GM12874 (cell line): ENCODE data around the gene LARGE2.

Source experiments
- TF ChIP-seq, protein P1 (sequence below): IDR thresholded peaks from 2 replicates; pipeline ENCODE4 v1.5.1; 2011; ENCODE audit warnings: low read depth, mild to moderate bottlenecking, control low read depth, low read length, moderate library complexity; ENCODE audit not compliant: insufficient read depth

The LARGE2 gene

DNA sequence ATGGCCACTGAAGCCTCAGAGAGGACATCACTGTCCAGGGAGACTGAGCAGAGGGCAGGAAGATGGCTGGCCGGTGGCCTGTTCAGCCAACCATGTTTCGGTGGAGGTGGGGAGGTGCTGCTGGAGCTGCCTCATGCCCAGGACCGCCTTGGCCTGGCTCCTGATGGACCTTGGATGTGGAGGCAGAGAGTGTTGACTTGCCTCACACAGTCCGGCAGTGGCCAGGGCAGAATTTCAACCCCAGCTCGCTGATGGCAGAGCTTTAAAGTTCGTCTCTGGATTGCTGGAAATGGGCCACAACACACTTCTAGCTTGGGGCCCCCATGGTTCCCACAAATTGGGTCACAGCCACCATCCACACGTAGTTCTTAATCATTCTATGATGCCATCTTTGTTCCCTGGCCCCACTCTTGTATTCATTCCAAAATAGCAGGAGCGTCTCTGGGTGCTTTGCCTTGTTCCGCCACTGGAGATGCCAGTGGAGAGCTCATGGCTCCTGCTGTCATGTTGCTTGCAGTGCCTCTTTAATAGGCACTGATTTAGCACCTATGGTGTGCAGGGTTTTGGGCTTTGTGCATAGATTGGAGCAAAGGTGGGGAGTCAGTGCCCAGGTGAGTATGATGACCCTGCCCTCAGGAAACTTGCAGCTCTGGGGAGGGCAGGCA is 31.4 kb upstream of the LARGE2 start:
- TF ChIP-seq, protein P1, sequence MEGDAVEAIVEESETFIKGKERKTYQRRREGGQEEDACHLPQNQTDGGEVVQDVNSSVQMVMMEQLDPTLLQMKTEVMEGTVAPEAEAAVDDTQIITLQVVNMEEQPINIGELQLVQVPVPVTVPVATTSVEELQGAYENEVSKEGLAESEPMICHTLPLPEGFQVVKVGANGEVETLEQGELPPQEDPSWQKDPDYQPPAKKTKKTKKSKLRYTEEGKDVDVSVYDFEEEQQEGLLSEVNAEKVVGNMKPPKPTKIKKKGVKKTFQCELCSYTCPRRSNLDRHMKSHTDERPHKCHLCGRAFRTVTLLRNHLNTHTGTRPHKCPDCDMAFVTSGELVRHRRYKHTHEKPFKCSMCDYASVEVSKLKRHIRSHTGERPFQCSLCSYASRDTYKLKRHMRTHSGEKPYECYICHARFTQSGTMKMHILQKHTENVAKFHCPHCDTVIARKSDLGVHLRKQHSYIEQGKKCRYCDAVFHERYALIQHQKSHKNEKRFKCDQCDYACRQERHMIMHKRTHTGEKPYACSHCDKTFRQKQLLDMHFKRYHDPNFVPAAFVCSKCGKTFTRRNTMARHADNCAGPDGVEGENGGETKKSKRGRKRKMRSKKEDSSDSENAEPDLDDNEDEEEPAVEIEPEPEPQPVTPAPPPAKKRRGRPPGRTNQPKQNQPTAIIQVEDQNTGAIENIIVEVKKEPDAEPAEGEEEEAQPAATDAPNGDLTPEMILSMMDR = no peak

DNA sequence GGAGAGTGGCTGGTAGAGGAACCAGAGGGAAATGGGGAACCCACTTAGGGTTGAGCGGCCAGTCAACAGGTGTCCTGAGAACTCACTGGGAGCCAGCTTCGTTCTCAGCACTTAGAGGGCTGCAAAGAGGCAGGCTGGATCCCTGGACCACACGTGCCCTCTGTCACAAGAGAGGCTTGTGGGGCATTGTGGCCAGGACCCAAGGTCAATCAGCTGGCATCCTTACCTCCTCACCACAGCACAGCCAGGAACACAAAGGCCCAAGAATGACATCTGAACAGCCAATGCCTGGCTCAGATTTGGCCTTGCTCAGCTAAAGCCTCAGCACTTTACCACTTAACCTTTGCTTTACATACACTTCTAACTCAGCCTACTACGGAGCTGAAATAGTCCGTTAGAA is 29.6 kb upstream of the LARGE2 start:
- TF ChIP-seq, protein P1 = no peak

DNA sequence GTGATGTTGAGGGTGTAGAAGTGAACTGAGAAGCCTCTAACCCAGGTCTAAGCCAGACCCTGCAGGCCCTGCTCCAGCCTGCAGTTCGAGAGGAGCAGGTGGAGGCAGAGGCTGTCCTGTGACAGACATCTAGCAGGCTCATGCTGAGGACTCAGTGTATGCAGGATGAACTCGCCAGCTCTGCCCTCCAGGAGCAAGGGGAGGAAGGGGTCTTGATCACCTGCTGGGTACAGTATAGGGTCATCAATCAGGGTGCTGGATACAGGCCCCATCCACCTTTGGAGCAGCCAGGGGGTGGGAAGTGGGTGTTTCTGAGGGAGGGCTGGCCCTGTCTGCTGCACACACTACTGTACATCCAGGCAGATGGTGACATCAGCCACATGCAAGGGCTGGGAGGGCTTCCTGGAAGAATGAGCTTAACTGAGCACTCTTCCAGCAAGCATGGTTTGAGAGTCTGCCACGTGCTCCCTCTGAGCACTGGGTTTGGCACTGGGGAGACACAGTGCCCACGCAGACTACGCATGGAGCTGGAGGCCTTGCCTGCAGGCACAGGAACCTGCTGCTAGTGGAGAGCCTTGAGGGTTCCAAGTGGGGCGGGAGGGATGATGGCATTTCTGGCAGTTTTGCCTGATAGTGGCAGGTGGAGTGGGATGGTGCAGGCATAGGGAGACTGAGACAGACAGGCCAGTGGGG is 27.8 kb upstream of the LARGE2 start:
- TF ChIP-seq, protein P1 = no peak

DNA sequence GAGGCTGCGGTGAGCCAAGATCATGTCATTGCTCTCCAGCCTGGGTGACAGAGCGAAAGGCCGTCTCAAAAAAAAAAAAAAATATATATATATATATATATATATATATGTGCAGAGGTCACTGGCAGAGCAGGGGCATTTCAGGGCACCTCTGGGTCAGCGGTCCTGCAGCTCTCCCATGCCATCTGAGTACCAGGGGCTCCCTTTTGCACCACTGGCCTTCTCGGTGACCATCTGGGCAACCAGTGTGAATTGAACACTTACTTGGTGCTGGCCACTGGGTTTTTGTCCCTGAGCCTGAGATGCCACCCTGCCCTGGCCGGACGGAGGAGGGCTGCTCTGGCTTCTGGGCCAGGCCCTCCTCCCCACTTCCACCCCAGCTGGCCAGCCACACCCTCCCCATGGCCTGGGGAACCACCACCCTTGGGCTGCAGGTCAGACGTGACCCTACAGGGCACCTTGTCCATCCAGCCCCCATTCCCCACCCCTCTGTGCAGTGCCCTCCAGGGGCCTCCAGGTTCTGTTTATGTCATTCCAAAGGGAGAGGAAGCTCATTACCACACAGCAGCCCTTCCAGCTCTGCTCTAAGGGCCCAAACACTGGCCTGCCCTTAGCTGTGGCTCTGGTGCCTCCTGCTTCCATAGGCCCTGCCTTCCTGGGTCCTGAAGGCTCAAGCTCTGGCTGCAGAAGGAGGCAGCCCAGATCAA is 26.8 kb upstream of the LARGE2 start:
- TF ChIP-seq, protein P1 = no peak

DNA sequence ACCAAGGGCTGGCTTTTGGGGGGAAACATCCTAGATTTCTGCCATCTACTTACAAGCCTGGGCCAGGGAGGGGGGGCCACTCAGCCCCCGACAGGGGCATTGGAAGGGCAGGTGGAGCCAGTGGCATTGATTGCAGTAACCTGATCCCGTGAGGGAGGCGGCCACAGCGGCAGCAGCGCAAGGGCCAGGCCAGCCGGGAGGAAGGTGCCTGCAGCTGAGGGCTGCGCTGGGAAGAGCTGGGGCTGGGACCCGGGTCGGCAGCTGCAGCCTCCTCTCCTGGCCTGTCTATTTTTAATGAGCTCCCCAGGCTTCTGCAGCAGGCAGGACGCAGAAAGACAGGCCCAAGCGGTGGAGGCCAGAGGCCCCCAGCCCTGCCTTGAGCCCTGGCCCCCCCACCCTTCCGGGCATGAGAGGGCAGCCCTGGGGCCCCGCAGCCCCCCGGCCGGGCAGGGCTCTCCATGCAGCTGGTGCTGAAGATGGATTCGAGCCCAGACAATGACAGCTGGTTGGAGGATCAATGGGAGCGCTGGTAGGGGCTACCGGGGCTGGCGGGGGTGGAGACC is 26.0 kb upstream of the LARGE2 start:
- TF ChIP-seq, protein P1 = no peak

DNA sequence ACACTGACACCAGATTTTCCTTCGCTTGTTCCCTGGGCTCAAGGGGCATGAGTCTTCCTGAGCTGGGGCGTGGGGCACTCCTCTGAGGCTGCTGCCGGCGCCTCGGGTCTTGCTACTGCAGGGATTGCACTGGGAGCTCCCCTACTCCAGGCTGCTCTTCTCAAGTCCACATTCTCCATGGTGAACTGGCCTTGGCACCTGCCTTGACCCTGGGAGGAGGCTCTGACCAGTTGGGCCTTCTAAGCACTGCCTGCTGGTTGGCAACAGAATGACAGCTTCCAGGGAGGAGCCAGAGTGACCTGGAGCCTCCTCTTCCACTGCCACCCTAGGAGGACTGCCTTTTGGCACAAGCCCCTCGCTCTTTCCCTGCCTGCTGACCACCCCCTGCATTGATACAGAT is 24.9 kb upstream of the LARGE2 start:
- TF ChIP-seq, protein P1 = no peak

DNA sequence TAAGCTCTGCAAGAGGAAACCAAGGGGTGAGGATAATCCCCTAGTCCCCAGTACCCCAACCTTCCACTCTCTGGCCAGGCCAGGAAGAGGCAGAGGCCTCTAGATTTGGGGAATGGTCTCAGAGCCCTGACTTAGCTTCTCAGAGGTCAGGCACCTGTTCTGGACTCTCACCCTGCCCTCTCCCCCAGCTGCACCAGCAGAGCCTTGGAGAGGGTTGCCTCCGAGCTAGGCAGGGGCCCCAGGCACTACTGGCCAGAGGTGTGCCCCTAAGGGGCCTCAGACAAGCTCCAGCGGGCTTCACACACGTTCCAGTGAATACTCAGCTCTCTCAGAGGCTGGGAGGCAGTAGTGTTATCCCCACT is 23.4 kb upstream of the LARGE2 start:
- TF ChIP-seq, protein P1 = no peak
